OCI-M2 (cell line): Measurements from ENCODE around the gene RAD51B.

Experiments used
- DNase-seq: peaks from one replicate; lab custom pipeline; 2025; ENCODE audit not compliant: unreplicated experiment; lab: John Stamatoyannopoulos, UW

Gene RAD51B

DNA sequence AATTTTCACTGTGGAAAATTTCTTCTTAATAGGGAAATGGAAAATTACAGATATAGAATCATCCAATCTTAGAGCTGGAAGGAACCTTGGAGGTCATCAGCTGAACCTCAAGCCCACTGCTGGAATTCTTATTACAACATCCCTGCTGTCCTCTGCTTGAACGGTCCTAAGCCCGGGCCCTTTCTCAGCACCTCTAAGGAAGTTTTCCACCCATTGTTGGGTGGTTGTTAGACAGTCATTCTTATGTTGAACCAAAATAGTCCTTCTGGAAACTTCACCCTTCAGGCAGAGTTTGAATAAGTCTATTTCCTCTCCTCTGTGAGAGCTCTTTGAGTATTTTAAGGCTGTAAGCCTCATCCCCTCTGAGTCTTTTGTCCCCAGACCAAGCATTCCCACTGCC lies 902.6 kb downstream of the RAD51B start:
- no peak for DNase-seq

- no peak for DNase-seq
Observed at GRCh38 chr14:68722968-68723566, 903.5 kb downstream of the RAD51B start.

DNA sequence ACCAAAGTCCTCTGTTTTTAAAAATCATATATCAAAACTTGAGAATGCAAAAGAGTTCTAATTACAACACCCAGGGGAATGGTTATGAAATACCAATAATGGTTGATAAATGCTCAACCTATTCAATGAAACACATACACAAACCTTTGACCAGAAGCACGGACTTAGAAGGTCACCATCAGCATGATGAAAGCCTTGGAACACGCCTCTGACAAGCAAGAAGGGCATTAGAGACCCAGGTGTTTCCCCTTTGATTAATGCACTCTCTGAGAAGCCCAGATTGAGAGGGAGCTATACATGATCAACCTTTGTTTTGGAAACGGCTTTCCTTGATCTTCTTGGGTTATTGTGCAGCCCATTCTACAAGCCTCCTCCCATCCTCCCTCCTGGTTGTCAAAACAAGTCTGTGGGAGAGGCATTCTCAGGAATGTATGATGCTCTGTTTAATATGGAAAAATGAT lies 904.3 kb downstream of the RAD51B start:
- no peak for DNase-seq

DNA sequence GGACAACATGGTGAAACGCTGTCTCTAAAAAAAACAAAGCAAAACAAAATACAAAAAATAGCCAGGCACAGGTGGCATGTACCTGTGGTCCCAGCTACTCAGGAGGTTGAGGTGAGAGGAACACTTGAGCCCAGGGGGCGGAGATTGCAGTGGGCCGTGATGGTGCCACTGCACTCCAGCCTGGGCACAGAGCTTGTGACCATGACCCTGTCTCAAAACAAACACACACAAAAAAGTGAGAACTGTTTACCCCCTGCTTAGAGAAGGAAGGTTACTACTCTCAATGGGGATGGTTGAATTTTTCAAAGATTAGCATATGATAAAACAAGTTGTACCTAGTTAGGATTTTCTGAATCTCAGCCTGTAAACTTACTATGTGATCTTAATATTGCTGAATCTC lies 905.3 kb downstream of the RAD51B start:
- DNase-seq: no peak

GRCh38 chr14:68726093-68726695 lies 906.6 kb downstream of the RAD51B start:
- DNase-seq: no peak

DNA sequence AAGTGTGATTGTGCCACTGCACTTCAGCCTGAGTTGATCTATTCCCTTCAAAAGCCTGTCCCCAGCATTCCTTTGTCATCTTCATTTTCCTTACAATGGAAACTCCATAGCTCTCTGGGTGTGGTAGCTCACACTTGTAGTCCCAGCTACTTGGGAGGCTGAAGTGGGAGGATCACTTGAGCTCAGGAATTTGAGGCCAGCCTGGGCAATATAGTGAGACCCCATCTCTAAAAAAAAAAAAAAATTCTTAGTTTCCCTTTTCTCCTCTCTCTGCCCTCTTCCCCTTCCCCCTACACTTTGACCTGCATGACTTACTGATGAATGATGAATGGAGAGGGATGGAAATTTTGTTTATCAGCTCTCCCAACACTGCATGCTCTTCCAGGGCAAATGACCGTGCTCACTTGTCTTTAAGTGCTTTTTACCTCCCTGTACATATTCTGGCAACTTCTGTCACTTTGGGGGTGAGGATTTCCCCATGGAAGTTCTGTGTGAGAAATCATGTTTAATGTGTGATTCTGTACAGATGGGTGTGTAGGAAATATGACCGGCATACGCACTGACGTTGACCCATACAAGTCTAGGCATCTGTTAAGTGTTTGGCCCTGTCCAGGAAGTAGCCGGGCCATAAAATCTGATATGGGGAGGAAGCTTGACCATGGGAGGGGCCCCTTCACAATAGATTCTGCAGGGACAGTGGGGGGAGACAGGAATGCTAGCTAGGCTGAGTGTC lies 907.9 kb downstream of the RAD51B start:
- DNase-seq: no peak

- DNase-seq: no peak
Observed at GRCh38 chr14:68728342-68729106, 908.9 kb downstream of the RAD51B start.

DNA sequence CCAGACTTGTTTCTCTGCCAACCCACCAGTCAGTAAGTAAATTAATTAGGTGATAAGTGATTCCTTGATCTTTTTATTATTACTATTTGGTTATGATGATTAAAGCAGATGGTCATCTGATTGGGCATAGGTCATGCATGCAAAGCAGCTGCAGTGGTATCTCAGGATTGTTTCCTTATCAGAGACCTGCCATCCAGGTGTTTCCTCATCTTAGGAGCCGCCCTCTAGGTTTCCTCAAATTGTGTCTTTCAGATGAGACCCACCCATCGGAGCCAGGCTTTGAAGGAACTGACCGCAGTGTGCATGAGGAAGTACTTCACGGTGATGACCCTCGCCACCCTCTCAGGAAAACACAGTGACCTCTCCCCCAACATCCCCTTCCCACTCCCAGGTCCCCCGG lies 910.0 kb downstream of the RAD51B start:
- DNase-seq: no peak

DNA sequence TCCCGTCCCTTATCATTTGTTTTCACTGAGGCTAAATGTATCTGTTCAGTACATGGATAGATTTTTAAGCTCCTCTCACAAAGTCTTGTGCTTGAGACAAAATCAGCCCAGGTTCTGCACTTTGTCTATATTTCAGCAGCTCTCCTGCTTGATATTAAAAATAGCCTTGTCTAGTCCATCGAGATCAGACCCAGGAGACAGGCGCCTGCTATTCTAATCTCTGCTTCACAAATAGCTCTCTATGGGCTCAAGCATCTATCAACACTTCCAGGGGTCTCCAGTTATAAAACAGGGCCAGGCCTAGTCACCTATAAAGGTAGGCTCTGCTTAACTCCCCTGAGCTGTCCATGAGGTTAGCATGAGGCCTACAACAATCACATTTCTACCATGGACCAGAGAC lies 910.8 kb downstream of the RAD51B start:
- DNase-seq: no peak

GRCh38 chr14:68730811-68731425 lies 911.3 kb downstream of the RAD51B start:
- DNase-seq: no peak

- DNase-seq: no peak
Observed at GRCh38 chr14:68733086-68733914, 913.7 kb downstream of the RAD51B start.

GRCh38 chr14:68734231-68734732 lies 914.7 kb downstream of the RAD51B start:
- no peak for DNase-seq

DNA sequence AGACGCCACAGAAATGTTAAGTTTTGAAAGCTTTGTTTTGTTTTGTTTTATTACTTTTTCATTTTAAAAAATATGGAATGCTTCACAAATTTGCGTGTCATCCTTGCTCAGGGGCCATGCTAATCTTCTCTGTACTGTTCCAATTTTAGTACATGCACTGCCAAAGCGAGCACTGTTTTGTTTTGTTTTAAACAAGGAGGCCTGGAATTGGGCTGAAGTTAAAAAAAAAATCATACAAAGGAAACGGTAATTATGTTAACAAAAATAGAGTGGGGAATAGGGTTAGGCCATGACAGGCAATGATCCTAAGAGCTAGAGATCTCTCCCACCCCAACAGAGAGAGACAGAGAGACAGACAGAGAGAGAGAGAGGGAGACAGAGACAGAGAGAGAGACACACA lies 916.3 kb downstream of the RAD51B start:
- no peak for DNase-seq

GRCh38 chr14:68736471-68736871 lies 916.9 kb downstream of the RAD51B start:
- DNase-seq: no peak

DNA sequence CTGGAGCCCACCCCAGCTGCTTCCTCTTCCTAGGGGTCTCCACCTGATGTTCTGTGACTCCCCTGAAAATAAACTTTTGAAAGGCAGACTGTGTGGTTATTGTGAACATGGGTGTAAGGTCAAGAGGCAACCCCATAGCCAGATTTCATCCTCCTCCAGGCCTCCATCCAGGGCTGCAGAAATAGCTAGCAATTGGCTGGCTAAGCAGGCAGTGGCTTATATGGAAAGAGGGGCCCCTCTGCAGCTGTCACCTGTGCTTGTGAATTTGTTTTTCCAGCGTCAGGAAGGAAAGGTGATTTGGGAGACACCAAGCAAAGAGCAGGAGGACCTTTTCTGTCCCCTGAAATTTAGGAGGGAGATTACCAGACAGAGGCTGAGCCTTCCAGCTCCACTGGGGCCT lies 917.5 kb downstream of the RAD51B start:
- DNase-seq: no peak

- no peak for DNase-seq
Observed at GRCh38 chr14:68738559-68738958, 919.0 kb downstream of the RAD51B start.

- no peak for DNase-seq
Observed at GRCh38 chr14:68739701-68740100, 920.1 kb downstream of the RAD51B start.

DNA sequence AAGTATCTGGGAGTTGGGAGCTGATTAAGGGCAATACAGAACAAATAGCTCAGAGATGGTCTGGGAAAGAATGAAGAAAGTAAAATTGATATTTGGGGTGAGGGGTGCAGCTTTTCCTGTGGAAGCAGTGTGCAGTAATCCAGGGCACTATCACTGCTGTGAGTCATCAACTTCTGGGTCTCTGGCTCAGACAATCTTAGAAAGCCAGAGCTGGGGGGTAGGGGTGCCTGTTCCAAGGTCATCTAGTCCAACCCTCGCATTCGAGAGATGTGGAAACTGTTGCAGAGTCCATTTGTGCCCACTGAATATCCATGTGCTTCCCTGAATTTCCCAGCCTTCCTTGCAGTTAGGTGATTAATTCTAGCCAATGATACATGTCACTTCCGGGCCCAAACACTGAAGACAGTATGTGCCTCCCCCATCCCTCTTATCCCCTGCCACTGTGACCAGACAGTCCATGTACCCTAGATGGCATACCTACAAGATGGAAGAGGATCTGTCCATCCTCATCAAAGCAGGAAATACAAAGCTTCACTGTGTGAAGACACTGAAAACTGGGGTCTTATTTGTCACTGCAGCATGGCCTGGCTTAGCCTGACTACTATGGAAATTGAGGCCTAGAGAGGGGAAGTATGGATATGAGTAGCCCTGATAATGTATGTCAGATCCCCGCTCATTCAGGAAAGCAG lies 921.4 kb downstream of the RAD51B start:
- no peak for DNase-seq

DNA sequence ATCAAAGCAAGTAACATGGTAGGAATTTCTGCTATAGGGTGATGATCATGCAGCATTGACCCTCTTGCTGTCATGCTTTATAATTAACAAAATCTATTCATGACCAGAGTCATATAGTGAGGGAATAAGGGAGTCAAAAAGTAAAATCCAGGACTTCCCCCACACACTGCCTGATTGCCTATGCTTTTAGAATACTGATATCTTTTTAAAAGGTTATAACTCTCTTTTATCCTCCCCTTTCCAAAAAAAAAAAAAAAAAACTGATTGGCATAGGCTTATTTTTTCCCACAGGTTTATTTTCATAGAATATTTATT lies 921.9 kb downstream of the RAD51B start:
- no peak for DNase-seq
